HG03432 (cell line): ENCODE measurements around the gene SLC37A3.

Source experiments
- ATAC-seq: cut with Tn5 transposase; IDR thresholded peaks from one replicate; pipeline ENCODE4 v1.9.1; 2021; ENCODE audit warnings: mild to moderate bottlenecking, moderate library complexity; ENCODE audit not compliant: unreplicated experiment

Gene SLC37A3

DNA sequence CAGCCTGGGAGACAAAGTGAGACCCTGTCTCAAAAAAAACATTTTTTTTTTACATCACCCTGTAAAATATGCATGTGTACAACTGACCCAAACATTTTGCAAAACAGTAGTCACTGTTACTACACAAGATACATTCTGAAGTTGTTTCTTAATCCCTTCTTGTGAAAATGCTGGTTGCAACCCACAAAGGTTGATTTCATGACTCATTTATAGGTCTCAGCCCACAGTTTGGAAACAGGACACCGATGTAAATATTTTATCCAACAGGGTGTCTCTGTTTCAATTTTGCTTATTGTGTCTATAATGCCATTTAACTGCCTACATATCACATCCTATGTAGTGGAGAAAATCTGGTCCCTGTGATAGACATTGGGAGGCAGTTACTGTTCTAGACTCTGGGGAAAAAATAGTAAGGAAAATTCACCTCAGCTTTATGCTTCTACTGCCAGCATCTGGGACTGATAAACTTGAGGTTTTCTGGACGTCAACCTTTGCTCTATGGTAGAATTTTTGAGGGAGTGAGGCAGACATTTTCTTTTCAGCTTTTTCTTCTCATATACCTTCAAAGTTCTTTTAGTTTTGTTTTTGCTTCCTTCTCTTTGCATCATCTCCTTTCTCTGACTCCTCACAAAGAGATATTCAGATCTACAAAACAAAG is 4.0 kb upstream of the SLC37A3 start:
- no peak for ATAC-seq

DNA sequence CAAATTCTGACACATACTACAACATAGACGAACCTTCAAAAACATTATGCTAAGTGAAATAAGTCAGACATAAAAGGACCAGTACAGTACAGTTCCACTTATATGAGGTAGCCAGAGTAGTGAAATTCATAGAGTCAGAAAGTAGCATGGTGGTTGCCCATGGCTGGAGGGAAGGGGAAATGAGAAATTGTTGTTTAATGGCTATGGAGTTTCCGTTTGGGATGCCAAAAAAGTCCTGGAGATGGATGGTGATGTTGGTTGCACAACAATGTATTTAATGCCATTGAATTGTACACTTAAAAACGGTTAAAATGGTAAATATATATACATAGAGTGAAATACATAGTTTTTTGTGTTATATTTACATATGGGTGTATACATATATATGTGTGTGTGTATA is 2.1 kb upstream of the SLC37A3 start:
- ATAC-seq = no peak

DNA sequence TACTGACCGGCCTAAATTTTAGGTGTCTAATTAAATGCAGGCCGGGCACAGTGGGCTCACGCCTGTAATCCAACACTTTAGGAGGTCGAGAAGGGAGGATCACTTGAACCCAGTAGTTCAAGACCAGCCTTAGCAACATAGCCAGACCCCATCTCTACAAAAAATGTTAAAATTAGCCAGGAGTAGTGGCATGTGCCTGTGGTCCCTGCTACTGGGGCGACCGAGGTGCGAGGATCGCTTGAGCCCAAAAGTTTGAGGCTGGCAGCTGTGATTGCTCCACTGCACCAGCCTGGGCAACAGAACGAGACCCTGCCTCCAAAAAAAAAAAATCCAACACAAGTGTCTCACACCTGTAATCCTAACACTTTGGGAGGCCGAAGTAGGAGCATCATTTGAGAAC is 491 bp upstream of the SLC37A3 start:
- no peak for ATAC-seq

GRCh38 chr7:140393756-140394306 is 4.5 kb downstream of the SLC37A3 start:
- ATAC-seq = no peak

DNA sequence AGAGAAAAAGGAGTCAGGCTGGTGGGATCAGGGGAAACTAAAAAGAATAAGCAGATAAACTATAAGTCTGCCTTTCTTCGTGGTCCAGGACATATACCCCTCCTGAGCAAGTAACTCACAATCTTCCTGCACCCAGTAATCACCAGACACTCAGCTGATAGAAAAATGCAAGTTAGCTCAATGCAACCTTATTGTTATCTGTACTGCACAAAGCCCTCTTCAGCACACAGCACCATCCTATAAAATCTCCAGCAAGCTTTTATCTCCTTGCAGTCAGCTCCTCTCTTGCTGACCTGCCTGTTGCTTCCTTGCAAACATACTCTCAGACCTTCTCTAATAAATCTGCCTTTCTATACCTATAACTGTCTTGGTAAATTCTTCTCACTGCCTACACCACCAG is 6.7 kb downstream of the SLC37A3 start:
- no peak for ATAC-seq

DNA sequence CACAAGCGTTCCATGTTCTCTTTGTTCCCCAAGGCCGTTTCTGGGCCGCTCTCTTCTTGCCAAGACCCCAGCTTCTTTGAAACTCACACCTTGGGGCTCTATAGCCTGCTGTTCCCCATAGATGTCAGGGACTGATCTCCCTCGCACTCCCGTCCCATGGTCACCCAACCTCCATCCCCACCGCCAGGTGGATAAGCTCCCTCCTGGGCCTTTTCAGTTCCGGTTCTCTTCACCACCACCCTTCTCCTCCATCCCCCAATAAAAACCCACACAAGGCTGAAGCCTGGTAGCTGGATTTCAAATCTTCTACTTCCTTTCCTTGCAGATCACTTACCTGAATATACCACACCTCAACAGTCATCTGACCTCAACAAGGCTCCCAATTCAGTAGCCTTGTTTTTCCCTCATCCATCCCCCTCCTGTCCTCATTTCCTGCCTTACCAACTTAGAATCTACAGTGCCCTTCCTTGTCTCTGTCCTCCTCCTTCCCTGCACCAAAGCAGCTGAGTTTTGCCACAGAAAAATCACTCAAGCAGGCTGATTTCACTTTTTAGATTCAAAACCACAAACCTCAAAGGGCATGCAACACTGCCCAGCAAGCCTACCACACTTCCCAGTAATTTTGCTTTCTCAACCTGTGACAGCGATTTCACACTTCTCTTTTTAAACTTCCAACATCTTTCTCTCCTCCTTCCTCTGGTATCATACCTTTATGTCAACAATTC is 7.7 kb downstream of the SLC37A3 start:
- ATAC-seq = peak; percentile 87

DNA sequence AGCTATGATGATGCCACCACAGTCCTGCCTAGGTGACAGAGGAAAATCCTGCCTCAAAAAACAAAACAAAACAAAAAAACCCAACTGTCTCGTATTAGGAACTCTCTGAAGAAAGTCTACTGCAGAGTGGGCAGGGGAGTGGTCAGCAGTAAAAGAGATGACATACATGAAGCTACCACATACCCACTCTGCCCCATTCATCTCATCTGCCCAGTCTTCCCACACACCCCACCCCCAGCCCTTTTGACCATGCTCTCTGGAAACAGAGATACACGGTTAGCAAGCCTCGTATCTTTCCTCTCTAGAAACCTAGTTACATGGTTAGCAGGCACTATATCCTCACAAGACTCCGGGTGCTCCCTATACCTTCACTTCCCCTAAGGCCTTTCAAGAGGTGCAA is 8.3 kb downstream of the SLC37A3 start:
- peak; percentile 23 for ATAC-seq

DNA sequence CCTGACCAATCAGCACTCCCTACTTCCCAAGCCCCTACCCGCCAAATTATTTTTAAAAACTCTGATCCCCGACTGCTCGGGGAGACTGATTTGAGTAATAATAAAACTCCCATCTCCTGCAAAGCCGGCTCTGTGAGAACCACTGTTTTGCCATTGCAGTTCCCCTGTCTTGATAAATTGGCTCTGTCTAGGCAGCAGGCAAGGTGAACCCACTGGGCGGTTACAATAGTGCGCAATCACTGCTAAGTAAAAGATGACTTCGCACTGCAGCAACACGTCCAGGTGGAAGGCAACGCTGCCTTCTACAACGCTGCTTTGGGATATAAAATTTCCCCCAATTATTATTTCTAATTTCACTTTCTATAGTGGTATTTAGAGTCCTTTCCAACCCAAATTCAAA is 8.9 kb downstream of the SLC37A3 start:
- no peak for ATAC-seq

DNA sequence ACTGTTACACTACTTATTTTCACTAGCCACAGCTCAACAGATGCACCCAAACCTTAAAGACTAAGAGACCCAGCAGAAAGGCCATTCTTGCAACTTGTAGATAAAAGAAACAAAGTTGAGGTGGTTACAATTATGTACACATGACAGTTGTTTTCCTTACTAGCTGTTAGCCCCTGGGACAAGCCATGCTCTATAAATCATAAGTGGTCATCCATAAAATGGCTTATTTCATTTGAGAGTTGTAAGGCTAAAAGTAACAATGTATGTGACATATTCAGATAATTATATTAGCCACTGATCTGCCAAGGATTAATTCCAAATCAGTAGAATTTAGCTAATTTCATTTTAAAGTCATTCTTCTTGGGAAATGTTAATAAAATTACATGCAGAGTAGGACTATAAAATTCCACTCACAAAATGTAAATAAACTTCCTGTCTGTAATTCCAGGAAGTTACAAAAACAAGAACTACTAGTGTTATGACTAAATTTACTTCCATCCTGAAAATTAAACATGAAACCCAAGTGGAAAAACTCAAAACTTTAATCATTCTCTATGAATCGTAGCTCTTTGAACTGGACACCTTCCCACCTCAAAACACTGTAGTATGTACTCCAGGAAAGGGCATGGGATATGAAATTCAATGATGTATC is 13.3 kb downstream of the SLC37A3 start:
- ATAC-seq = no peak

- ATAC-seq = no peak
Measured at GRCh38 chr7:140383954-140384713, 14.2 kb downstream of the SLC37A3 start.

GRCh38 chr7:140375892-140376730 is 22.2 kb downstream of the SLC37A3 start:
- ATAC-seq = no peak

GRCh38 chr7:140375323-140375722 is 23.0 kb downstream of the SLC37A3 start:
- ATAC-seq = no peak

DNA sequence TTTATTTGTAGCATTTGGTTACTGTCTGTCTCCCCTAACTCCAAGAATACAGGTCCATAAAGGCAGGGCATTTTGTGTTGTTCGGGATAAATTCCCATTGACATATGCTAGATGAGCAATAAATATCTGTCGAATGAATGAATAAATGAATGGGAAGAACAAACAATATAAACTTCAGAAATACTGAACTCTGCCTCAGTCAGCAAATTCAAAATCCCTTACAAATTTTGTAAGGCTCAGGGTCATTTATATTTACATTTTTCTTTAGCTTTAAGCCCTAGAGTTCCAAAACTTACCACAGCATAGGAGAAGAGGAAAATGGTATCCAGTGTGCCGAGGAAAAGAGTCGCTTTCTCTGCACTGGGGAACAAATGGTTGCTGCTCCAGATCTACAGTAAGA is 29.0 kb downstream of the SLC37A3 start:
- ATAC-seq = no peak

- ATAC-seq = no peak
Measured at GRCh38 chr7:140367528-140367927, 30.8 kb downstream of the SLC37A3 start.

DNA sequence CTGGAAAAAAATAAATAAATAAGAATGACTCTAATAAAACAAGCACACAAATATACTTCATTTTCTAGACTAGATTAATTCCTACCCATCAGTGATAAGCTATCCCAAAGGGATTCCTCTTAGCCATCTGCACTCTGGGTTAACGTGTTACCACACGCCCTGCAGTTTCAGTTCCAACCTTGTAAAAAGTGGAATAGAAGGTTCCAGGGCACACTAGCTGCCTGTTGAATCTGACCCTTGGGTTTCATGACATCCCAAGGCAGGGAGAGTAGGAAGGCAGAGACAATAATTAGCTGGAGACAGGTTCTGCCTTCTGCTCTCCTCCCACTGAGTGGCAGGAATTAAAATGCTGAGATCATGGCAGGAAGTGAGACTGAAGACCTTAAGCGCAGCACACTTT is 33.5 kb downstream of the SLC37A3 start:
- no peak for ATAC-seq

GRCh38 chr7:140360697-140361229 is 37.6 kb downstream of the SLC37A3 start:
- no peak for ATAC-seq

- peak; percentile 30 for ATAC-seq
Measured at GRCh38 chr7:140358412-140359051, 39.8 kb downstream of the SLC37A3 start.

DNA sequence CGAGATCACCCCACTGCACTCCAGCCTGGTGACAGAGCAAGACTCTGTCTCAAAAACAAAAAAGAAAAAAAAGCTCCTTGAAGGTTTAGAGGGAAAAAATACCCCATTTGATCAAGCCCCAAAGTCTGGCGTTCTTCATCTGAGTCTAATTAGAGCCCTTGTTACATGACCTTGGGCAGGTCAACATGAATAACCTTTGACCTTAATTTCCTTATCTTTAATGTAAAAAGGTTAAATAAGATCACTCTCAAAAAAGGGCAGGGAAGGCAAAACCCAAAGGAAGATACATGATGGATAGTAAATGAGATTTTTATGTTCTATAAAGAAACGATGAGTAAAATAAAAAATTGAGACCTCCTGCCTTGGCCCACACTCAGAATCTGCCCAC is 40.3 kb downstream of the SLC37A3 start:
- no peak for ATAC-seq

- no peak for ATAC-seq
Measured at GRCh38 chr7:140350056-140350455, 48.3 kb downstream of the SLC37A3 start.
